WERI-Rb-1 (cell line): ENCODE measurements around the gene TEKT5.

Experiments
- DNase-seq: peaks from one replicate; pipeline ENCODE4 v3.0.0-alpha.2; 2020
- H3K27ac ChIP-seq: fragments of 250-450 bp; sonication (Bioruptor Pico); 2 replicates; pipeline ENCODE4 v1.5.1; 2020; ENCODE audit warnings: mild to moderate bottlenecking, moderate library complexity
- H3K27me3 ChIP-seq: fragments of 250-450 bp; sonication (Bioruptor Pico); 2 replicates; pipeline ENCODE4 v1.5.1; 2021; ENCODE audit warnings: mild to moderate bottlenecking, low read depth, moderate library complexity; ENCODE audit not compliant: insufficient read depth, severe bottlenecking
- H3K36me3 ChIP-seq: fragments of 250-450 bp; sonication (Bioruptor Pico); 2 replicates; pipeline ENCODE4 v1.5.1; 2020; ENCODE audit warnings: mild to moderate bottlenecking, moderate library complexity
- H3K4me3 ChIP-seq: 2 replicates; pipeline ENCODE4 v1.5.1; 2011; ENCODE audit warnings: low read depth, mild to moderate bottlenecking, control low read depth, low read length
- H3K9me3 ChIP-seq: fragments of 250-450 bp; sonication (Bioruptor Pico); 2 replicates; pipeline ENCODE4 v1.5.1; 2021; ENCODE audit warnings: mild to moderate bottlenecking, moderate library complexity; ENCODE audit not compliant: severe bottlenecking
- TF ChIP-seq, protein P1 (sequence below): IDR thresholded peaks from 2 replicates; pipeline ENCODE4 v1.5.1; 2011; ENCODE audit warnings: low read depth, mild to moderate bottlenecking, control low read depth, inconsistent platforms, low read length

The TEKT5 gene

DNA sequence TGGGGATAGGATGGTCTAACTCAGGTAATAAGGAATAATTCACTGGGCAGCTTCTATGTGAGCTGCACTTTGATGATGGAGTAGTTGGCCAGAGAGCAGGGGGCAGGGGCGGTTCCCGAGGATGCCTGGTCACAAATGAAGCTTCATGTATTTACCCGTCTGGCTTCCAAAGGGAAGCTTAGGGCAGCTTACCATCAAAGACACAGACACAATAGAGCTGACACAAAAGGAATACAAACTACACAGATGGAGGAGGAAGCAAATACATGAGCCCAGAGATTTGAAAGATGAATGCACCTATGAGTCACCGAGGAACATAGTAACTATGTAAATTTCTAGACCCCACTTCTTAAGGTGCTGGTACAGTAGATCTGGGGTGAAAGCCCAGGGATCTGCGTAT, 105.6 kb downstream of the TEKT5 start:
- TF ChIP-seq, protein P1, sequence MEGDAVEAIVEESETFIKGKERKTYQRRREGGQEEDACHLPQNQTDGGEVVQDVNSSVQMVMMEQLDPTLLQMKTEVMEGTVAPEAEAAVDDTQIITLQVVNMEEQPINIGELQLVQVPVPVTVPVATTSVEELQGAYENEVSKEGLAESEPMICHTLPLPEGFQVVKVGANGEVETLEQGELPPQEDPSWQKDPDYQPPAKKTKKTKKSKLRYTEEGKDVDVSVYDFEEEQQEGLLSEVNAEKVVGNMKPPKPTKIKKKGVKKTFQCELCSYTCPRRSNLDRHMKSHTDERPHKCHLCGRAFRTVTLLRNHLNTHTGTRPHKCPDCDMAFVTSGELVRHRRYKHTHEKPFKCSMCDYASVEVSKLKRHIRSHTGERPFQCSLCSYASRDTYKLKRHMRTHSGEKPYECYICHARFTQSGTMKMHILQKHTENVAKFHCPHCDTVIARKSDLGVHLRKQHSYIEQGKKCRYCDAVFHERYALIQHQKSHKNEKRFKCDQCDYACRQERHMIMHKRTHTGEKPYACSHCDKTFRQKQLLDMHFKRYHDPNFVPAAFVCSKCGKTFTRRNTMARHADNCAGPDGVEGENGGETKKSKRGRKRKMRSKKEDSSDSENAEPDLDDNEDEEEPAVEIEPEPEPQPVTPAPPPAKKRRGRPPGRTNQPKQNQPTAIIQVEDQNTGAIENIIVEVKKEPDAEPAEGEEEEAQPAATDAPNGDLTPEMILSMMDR: no peak
- DNase-seq: no peak
- no peaks in the 10 kb centered on the region for H3K27me3 ChIP-seq
- no peaks in the 10 kb centered on the region for H3K9me3 ChIP-seq
- no peak overlapping the region for H3K4me3 ChIP-seq
- H3K27ac ChIP-seq: no peak overlapping the region
- no peaks in the 10 kb centered on the region for H3K36me3 ChIP-seq

DNA sequence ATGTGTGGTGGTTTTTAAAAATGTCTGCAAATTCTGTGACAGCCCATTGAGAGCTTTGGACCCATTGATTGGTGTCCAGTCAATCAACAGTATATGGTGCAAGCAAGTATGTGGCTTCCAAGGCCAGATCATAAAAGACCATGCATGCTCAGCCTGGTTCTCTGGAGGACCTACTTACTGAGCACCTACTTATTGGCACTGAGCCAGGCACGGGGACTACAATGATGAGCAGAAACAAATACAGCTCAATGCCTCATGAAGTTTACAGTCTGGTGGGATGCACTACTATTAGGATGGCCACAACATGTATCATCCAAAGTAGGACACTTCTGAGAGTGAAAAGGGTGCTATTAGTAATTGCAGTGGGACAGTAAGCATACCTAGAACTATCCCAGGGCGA, 107.1 kb downstream of the TEKT5 start:
- H3K9me3 ChIP-seq: peaks cover 3% of the 10 kb centered on the region
- H3K27me3 ChIP-seq: no peaks in the 10 kb centered on the region
- TF ChIP-seq, protein P1: no peak
- no peaks in the 10 kb centered on the region for H3K36me3 ChIP-seq
- no peak overlapping the region for H3K4me3 ChIP-seq
- DNase-seq: no peak
- no peak overlapping the region for H3K27ac ChIP-seq

DNA sequence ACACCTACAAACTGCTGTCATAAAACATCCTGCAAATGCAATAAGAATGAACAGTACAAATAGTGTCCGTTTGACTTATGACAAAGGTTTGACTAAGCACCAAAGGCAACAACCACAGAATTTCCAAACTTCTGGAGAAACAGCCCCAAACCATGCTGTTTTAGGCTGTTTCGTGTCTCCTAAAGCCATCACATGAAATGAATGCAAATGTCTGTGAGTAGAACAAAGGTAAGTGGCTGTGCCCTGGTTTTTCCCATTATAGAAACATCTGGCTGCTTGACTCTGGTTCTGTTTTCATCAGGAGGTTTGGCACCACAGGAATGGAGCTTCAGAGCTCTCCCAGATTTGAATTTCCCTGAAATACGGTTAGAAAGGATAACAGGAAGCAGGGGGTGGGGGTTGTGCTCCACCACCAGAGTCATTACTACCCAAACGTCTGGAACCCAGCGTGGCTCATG, 109.7 kb downstream of the TEKT5 start:
- Histone ChIP-seq H3K9me3 (peaks cover 3% of the 10 kb centered on the region), H3K27ac (no peak overlapping the region), H3K27me3 (no peaks in the 10 kb centered on the region), H3K4me3 (no peak overlapping the region), H3K36me3 (no peaks in the 10 kb centered on the region)
- TF ChIP-seq, protein P1: no peak
- no peak for DNase-seq

DNA sequence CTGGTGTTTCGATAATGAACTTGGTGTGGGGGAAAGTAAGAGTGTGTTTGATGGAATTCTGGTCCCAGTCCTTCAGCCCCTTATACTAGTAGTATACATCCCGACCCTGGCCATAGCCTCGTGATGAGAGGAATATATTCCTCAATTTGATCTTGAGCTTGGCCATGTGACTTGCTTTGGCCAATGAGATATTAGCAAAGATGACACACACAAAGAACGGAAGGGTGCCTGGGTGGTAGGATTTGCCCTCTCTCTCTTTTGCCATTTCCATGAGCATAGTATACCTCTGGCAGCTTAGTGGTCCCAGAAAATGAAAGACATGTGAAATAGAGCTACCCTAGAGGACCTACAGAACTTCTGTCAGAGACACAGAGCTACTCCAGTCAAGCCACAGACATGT, 111.5 kb downstream of the TEKT5 start:
- no peaks in the 10 kb centered on the region; the same call in 1 of the 2 replicates for H3K36me3 ChIP-seq
- TF ChIP-seq, protein P1: no peak
- H3K27ac ChIP-seq: no peak overlapping the region
- no peak for DNase-seq
- H3K27me3 ChIP-seq: no peaks in the 10 kb centered on the region
- H3K9me3 ChIP-seq: peaks cover 3% of the 10 kb centered on the region
- H3K4me3 ChIP-seq: no peak overlapping the region

DNA sequence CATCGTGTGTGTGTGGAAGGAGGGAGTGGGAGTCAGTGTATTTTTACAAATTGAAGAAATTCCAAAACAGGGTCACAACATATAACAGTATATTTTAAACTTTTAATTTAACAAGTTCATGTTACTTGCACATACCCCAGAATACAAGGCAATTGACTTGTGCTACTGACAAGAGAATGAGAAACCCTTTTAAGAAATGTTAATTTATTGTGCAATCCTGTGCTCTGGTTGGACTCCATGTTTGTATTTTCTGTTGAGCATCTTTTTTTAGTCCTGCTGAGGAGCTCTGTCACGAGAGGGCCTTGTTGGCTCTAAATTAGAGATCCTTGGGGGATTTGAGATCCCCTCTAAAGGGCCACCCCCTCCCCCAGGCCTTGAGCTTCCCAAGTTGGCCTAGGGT, 113.2 kb downstream of the TEKT5 start:
- no peaks in the 10 kb centered on the region; the same call in 1 of the 2 replicates for H3K36me3 ChIP-seq
- no peak overlapping the region for H3K4me3 ChIP-seq
- H3K27ac ChIP-seq: no peak overlapping the region
- no peaks in the 10 kb centered on the region for H3K27me3 ChIP-seq
- TF ChIP-seq, protein P1: no peak
- no peak for DNase-seq
- H3K9me3 ChIP-seq: peaks cover 3% of the 10 kb centered on the region

DNA sequence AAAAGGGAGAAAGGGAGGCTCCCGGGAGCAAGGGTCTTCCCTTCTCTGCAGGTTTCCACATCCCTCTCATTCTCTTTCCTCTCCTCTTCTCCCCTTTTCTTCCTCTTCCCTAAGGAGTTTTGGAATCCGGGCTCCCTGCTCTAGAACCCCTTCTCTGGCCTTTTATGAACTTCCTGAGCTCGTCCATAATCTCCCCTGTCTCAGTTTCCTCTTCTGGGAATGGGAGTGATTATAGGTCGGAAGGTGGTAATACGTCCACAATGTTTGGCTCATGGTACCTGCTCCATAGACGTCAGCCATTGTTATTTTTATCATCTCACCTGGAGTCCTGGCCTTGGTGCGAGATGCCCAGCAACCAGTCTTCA, 113.9 kb downstream of the TEKT5 start:
- TF ChIP-seq, protein P1: no peak
- Histone ChIP-seq H3K9me3 (peaks cover 3% of the 10 kb centered on the region), H3K4me3 (peak overlapping the region; percentile 67), H3K27ac (peak overlapping the region; percentile 83), H3K36me3 (no peaks in the 10 kb centered on the region; the same call in 1 of the 2 replicates), H3K27me3 (no peaks in the 10 kb centered on the region)
- DNase-seq: no peak
